Measurements from ENCODE around the gene ITGA8. TPM values are rescaled to one million over a fixed set of nuclear protein-coding genes. Genes with fewer than 3 reads are reported as not detected.

ITGA8 gene
- total and polyA plus RNA-seq, 2 of the 4 experiments (the other 2 are of a cell fraction): under 0.01 to 0.02 TPM

DNA sequence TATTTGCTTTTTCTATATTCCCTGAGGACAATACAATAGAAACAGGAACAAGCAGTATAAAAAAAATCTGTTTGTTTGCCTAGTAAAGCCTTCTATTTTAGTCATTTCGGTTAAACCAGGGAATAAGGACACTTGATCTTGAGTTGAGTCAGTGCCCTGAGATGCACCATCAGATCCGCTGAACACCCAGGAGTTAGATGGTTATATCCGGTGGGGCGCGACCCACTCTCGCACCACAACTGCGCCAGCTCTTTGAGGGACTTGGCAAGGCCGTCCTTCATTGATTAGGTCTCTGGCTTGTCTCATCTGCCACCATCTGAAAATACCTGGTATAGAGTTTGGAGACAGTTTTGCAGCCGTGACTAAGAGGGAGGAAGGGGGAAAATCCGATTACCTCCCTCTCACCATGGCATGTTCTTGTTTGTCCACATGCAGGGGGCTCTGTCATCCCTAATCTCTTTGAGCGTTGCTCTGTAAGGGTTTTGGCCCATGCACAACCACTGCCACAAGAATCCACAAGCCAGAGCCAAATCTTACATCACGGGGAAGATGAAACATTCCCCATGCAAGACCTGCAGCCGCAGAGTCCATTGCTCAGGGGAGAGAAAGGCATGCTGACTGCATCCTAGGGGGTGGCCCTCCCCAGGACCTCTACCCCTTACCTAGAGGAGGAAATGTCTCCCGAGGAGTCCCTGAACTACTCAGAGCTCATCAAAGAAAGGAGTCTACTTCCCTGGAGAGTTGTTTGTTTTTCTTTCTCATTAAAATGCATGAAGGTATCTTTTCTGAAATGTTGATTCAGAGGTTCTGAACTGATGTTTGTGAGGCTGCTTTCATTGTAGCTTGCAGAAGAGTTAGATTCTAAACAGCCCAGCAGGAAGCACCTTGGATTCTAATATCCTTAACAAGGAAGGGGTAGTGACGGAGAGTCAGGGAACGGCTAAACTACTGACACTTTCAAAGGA lies 247.0 kb downstream of the ITGA8 start (continued):
- TF ChIP-seq, protein P1, sequence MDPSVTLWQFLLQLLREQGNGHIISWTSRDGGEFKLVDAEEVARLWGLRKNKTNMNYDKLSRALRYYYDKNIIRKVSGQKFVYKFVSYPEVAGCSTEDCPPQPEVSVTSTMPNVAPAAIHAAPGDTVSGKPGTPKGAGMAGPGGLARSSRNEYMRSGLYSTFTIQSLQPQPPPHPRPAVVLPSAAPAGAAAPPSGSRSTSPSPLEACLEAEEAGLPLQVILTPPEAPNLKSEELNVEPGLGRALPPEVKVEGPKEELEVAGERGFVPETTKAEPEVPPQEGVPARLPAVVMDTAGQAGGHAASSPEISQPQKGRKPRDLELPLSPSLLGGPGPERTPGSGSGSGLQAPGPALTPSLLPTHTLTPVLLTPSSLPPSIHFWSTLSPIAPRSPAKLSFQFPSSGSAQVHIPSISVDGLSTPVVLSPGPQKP (IDR thresholded peaks at IDR 0.05; ENCODE audit: borderline replicate concordance, low read depth, low read length): no peak

DNA sequence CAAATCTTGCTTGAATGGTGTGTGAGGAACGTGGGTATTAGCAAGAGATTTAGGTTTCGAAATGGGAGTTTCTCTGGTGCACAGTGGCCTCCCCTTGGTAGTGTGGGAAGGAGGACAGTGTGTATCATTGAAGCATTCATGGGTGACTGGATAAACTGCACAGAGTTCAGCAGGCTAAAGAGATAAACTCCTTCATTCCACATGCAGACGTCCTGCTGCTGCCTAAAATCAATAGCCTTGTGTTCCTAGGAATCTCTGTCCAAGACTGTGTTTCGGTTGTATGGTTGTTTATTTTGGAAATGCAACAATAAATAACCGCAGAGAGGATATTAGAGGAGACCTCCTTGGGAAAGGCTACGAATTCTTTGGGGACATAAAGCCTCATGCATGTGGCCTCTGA lies 247.7 kb downstream of the ITGA8 start:
- WGBS, 2 experiments (ENCODE audit: extremely low coverage in 2 of 2, insufficient read length in 1 of 2): no CpG with 5 or more reads among the region's 6 CpGs
- Histone ChIP-seq H3K4me3 (ENCODE audit: insufficient read depth, low read depth, low read length) (no peak overlapping the region), H4K5ac (ENCODE audit: low read depth, low read length) (no peak overlapping the region), H4K20me1 (ENCODE audit: insufficient read depth, low read length) (no peaks in the 10 kb centered on the region), H3K4me2 (ENCODE audit: low read depth, low read length) (no peak overlapping the region), H4K8ac (ENCODE audit: low read depth in 2 of 2, low read length in 2 of 2) (no peak overlapping the region), H3K36me3 (ENCODE audit: control insufficient read depth, insufficient read depth, low read length) (no peaks in the 10 kb centered on the region), H3K14ac (replicated peaks; ENCODE audit: low read depth, low read length) (no peak overlapping the region), H2BK20ac (ENCODE audit: low read depth, low read length) (peak overlapping the region; percentile 42; the same call in 1 of the 2 replicates), H3K9ac (ENCODE audit: low read depth, low read length) (no peak overlapping the region), H3K4me1 (ENCODE audit: control insufficient read depth, insufficient read depth, low read length) (no peaks in the 10 kb centered on the region), H3K56ac (ENCODE audit: extremely low read depth, insufficient read depth, low read length) (no peak overlapping the region), H2BK15ac (ENCODE audit: low read depth, low read length) (no peak overlapping the region), H2AK5ac (ENCODE audit: low read depth, low read length) (no peak overlapping the region), H3K4ac (ENCODE audit: low read depth, low read length) (no peak overlapping the region), H3K27me3 (ENCODE audit: control insufficient read depth, insufficient read depth, low read length) (peaks cover 17% of the 10 kb centered on the region), H2BK120ac (ENCODE audit: low read depth, low read length) (no peak overlapping the region), H3K27ac (ENCODE audit: insufficient read depth, low read length) (no peak overlapping the region), H4K91ac (ENCODE audit: insufficient read depth, low read depth, low read length) (no peak overlapping the region), H2AFZ (replicated peaks; ENCODE audit: low read length, poor library complexity) (no peak overlapping the region), H2AK9ac (replicated peaks; ENCODE audit: low read depth, low read length, poor library complexity) (no peak overlapping the region), H3K9me1 (ENCODE audit: insufficient read depth, low read length) (no peaks in the 10 kb centered on the region), H3K79me1 (ENCODE audit: low read depth in 1 of 2, low read length in 2 of 2) (no peaks in the 10 kb centered on the region), H3K23ac (ENCODE audit: low read depth, low read length) (no peak overlapping the region), H3K9me3 (ENCODE audit: control insufficient read depth, insufficient read depth, low read length) (no peaks in the 10 kb centered on the region), H3K18ac (ENCODE audit: low read depth, low read length) (no peak overlapping the region), H2BK5ac (ENCODE audit: low read depth, low read length, poor library complexity, severe bottlenecking) (no peak overlapping the region)
- BruUV-seq (replicated peaks): no TSS peak
- ChIA-PET CTCF (no interaction called here), POLR2A (ENCODE audit: unreplicated experiment) (no interaction called here)
- dilution Hi-C loops (cut with HindIII; ENCODE audit: low sequenced_read_pairs, unreplicated experiment) (no loop called here), intact Hi-C loops (cut with micrococcal nuclease) (no loop called here), in situ Hi-C loops (cut with MboI; ENCODE audit: low sequenced_read_pairs) (no loop called here)
- DNase-seq (no peak), ATAC-seq (ENCODE audit: low read depth) (no peak)
- TF ChIP-seq CHD1 (IDR thresholded peaks at IDR 0.05; ENCODE audit: low read depth, low read length): no peak
